DOHH2 (cell line): Measurements from ENCODE around the gene VAV1.

Source experiments
- H3F3A ChIP-seq: fragments of 200-600 bp; sonication (generic), shearing (Covaris generic); 2 replicates; pipeline ENCODE4 v1.6.0; 2016; ENCODE audit warnings: antibody characterized with exemption, mild to moderate bottlenecking; ENCODE audit not compliant: control insufficient read depth, insufficient read depth
- H3K27ac ChIP-seq: fragments of 200-600 bp; sonication (generic); 2 replicates; pipeline ENCODE4 v1.5.1; 2014; ENCODE audit warnings: low read depth, mild to moderate bottlenecking, low read length, moderate library complexity
- H3K27me3 ChIP-seq: fragments of 200-600 bp; sonication (generic); 2 replicates; pipeline ENCODE4 v1.6.1; 2014; ENCODE audit warnings: mild to moderate bottlenecking, low read length, mixed read lengths; ENCODE audit not compliant: control insufficient read depth
- H3K36me3 ChIP-seq: fragments of 200-600 bp; sonication (generic); 2 replicates; pipeline ENCODE4 v1.6.1; 2014; ENCODE audit warnings: mild to moderate bottlenecking, low read length, moderate library complexity, mixed read lengths; ENCODE audit not compliant: control insufficient read depth
- H3K4me1 ChIP-seq: fragments of 200-600 bp; sonication (generic); 2 replicates; pipeline ENCODE4 v1.6.1; 2014; ENCODE audit warnings: mild to moderate bottlenecking, low read length, mixed read lengths; ENCODE audit not compliant: control insufficient read depth
- H3K4me2 ChIP-seq: fragments of 200-600 bp; sonication (generic); 2 replicates; pipeline ENCODE4 v1.6.0; 2014; ENCODE audit warnings: mild to moderate bottlenecking, low read length, moderate library complexity
- H3K4me3 ChIP-seq: fragments of 200-600 bp; sonication (generic); 2 replicates; pipeline ENCODE4 v1.5.1; 2014; ENCODE audit warnings: mild to moderate bottlenecking, low read length, mixed read lengths
- H3K79me2 ChIP-seq: fragments of 200-600 bp; sonication (generic); 2 replicates; pipeline ENCODE4 v1.6.1; 2014; ENCODE audit warnings: mild to moderate bottlenecking, low read length, mixed read lengths; ENCODE audit not compliant: control insufficient read depth
- H3K9me2 ChIP-seq: fragments of 200-600 bp; sonication (generic); replicated peaks from 2 replicates; pipeline ENCODE4 v1.6.1; 2014; ENCODE audit warnings: mild to moderate bottlenecking, low read length, mixed read lengths; ENCODE audit not compliant: control insufficient read depth
- H3K9me3 ChIP-seq: fragments of 200-600 bp; sonication (generic); 2 replicates; pipeline ENCODE4 v1.6.1; 2014; ENCODE audit warnings: antibody characterized with exemption, low read length, mixed read lengths; ENCODE audit not compliant: control insufficient read depth, insufficient read depth
- H4K20me1 ChIP-seq: fragments of 200-600 bp; sonication (generic); 2 replicates; pipeline ENCODE4 v1.6.0; 2014; ENCODE audit warnings: low read depth, mild to moderate bottlenecking, antibody characterized with exemption, low read length, moderate library complexity; ENCODE audit not compliant: control insufficient read depth, insufficient read depth
- EZH2phosphoT487 ChIP-seq: fragments of 200-600 bp; sonication (generic); IDR thresholded peaks from 2 replicates; pipeline ENCODE4 v1.6.1; 2017; ENCODE audit warnings: borderline replicate concordance, mild to moderate bottlenecking, antibody characterized with exemption, low read length, moderate library complexity, mixed read lengths
- TF ChIP-seq, protein P1 (sequence below): fragments of 200-600 bp; sonication (generic); IDR thresholded peaks from one replicate; pipeline ENCODE4 v1.5.1; 2014; ENCODE audit warnings: antibody characterized with exemption, mild to moderate bottlenecking, low read depth, low read length; ENCODE audit not compliant: poor library complexity, severe bottlenecking

The VAV1 gene

DNA sequence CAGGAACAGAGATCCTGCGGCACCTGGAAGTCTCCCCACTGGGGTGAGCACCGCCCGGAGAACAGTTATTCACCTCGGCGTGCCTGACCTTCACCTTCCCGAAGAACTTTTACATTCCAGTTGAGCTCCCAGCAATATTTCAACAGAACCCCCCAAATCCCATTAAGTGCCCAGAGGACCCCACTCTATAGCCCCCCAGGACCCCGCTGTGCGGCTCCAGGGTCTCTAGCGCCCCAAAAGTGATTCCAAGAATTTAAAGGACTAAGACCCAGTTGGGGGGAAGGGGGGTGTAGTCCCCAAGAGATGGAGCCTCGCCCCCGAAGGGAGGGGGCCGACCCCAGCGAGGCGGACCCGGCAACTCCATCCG is 35.6 kb upstream of the VAV1 start:
- TF ChIP-seq EZH2phosphoT487: no peak
- TF ChIP-seq, protein P1, sequence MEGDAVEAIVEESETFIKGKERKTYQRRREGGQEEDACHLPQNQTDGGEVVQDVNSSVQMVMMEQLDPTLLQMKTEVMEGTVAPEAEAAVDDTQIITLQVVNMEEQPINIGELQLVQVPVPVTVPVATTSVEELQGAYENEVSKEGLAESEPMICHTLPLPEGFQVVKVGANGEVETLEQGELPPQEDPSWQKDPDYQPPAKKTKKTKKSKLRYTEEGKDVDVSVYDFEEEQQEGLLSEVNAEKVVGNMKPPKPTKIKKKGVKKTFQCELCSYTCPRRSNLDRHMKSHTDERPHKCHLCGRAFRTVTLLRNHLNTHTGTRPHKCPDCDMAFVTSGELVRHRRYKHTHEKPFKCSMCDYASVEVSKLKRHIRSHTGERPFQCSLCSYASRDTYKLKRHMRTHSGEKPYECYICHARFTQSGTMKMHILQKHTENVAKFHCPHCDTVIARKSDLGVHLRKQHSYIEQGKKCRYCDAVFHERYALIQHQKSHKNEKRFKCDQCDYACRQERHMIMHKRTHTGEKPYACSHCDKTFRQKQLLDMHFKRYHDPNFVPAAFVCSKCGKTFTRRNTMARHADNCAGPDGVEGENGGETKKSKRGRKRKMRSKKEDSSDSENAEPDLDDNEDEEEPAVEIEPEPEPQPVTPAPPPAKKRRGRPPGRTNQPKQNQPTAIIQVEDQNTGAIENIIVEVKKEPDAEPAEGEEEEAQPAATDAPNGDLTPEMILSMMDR: peak; percentile 42
- H4K20me1 ChIP-seq: 0 out of 2 replicates have a peak, but pooled peaks cover 3% of the 10 kb centered on the region
- no peaks in the 10 kb centered on the region for H3K9me2 ChIP-seq
- H3K27ac ChIP-seq: peak overlapping the region; percentile 65
- peak overlapping the region; percentile 83 for H3K4me3 ChIP-seq
- H3F3A ChIP-seq: peaks cover 18% of the 10 kb centered on the region
- no peaks in the 10 kb centered on the region for H3K27me3 ChIP-seq
- no peaks in the 10 kb centered on the region; the same call in 1 of the 2 replicates for H3K36me3 ChIP-seq
- H3K4me1 ChIP-seq: peaks cover 53% of the 10 kb centered on the region
- peaks cover 12% of the 10 kb centered on the region for H3K79me2 ChIP-seq
- no peaks in the 10 kb centered on the region for H3K9me3 ChIP-seq
- peak overlapping the region; percentile 92 for H3K4me2 ChIP-seq

DNA sequence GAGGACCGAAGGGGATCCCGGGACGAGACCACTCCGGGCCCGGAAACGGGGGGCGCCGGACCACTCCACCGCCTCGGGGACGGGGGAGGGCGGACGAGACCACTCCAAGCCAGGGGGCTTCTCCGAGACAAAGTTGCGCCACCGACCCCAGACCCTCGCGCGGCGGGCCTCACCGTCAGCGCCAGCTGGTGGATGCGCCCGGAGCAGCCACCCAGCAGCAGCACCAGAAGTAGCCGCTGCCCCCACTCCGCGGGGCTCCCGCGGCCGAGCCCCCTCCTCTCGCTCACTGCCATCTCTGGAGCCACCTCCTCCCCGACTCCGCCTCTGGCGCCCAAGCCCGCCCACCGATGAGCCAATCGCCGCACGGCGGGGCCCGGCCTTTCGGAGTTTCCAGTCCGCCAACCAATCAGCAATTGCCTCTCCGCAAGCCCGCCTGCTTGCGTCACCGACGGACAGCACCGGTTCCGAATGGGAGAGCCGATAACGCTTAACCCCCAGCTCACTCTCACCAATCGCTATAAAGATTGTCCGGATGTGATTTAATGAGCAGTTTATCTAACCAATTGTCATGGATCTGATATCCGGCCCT is 35.1 kb upstream of the VAV1 start, which contains the start of gene GPR108:
GPR108 (minus strand) TSS at position 297 of the 589 bp plus-strand sequence; CDS start at position 293, 4 bp downstream.
- peak within 1 kb of the TSS; percentile 83 for H3K4me3 ChIP-seq
- peaks cover 53% of the 10 kb centered on the region for H3K4me1 ChIP-seq
- TF ChIP-seq, protein P1: no peak
- TF ChIP-seq EZH2phosphoT487: no peak

DNA sequence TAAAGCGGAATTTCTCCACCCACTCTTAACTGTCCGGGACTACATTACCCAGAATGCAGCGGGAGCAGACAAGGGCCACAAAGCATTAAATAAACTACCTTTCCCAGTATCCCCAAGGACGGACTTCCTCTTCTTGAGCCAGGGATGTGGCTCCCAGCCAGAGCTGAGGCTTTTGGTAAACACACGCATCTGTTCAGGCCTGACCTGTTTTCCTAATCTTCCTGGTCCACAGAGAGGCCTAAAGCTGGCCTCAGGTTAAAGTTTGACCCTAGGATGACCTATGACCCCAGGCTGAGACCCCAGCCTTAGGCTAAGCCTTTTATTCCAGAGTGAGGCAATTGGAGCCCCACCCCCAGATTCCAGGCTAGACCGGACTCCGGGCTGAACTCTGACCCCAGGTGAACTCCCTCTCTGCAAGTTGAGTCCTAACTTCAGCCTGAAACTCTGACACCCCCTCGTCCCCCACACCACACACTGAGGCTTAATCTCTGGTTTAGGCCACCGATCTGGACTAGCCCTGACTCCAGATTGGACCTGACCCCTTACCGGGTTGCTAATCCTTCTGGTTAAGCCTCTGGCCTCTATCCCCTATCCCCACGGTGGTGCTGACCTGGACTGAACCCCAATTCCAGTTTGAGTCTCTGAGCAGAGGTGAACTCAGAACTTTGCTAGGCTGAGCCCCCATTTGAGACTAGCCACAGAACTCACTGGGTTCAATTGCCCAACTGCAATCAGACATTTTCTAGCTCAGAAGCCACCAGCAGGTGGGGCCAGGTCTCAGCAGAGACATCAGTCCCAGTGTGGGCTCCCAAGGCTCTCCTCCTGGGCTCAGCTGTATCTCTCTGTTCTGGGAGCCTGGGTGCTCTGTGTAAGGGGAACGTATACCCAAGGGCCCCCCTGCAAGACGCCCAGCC is 34.4 kb upstream of the VAV1 start:
- Histone ChIP-seq H4K20me1 (0 out of 2 replicates have a peak, but pooled peaks cover 3% of the 10 kb centered on the region), H3K79me2 (peaks cover 12% of the 10 kb centered on the region), H3K36me3 (no peaks in the 10 kb centered on the region), H3F3A (peaks cover 18% of the 10 kb centered on the region), H3K9me3 (no peaks in the 10 kb centered on the region), H3K4me3 (peak overlapping the region; percentile 64), H3K4me2 (peak overlapping the region; percentile 69), H3K27me3 (no peaks in the 10 kb centered on the region), H3K4me1 (peaks cover 53% of the 10 kb centered on the region), H3K27ac (peak overlapping the region; percentile 55), H3K9me2 (no peaks in the 10 kb centered on the region)
- TF ChIP-seq, protein P1: peak; percentile 86
- TF ChIP-seq EZH2phosphoT487: no peak

More for the DNA sequence above, 35.1 kb upstream of the VAV1 start, which contains the start of gene GPR108:
- H3K79me2 ChIP-seq: peaks cover 12% of the 10 kb centered on the region
- no peaks in the 10 kb centered on the region for H3K9me2 ChIP-seq
- H4K20me1 ChIP-seq: 0 out of 2 replicates have a peak, but pooled peaks cover 3% of the 10 kb centered on the region
- H3F3A ChIP-seq: peaks cover 18% of the 10 kb centered on the region
- H3K27ac ChIP-seq: peak within 1 kb of the TSS; percentile 65
- H3K36me3 ChIP-seq: no peaks in the 10 kb centered on the region; the same call in 1 of the 2 replicates
- H3K27me3 ChIP-seq: no peaks in the 10 kb centered on the region
- H3K9me3 ChIP-seq: no peaks in the 10 kb centered on the region
- H3K4me2 ChIP-seq: peak within 1 kb of the TSS; percentile 92
